GM13976 (cell line): Measurements from ENCODE around the gene PGM1.

Source experiments
- DNase-seq: peaks from one replicate; pipeline ENCODE4 v3.0.0; 2012; ENCODE audit warnings: low spot score
- CTCF ChIP-seq: IDR thresholded peaks from 2 replicates; pipeline ENCODE4 v1.5.1; 2012; ENCODE audit warnings: borderline replicate concordance, mild to moderate bottlenecking; ENCODE audit not compliant: insufficient read depth; ENCODE audit errors: extremely low read depth, missing control alignments, control extremely low read depth
- in situ Hi-C: fragments of 300-500 bp; cut with MboI; formaldehyde crosslinking; loops from one replicate; pipeline ENCODE4 v1.12.0; 2022; ENCODE audit warnings: low sequenced_read_pairs, mixed read lengths, inconsistent platforms; ENCODE audit not compliant: unreplicated experiment

The PGM1 gene

GRCh38 chr1:63648689-63649088, 55.5 kb downstream of the PGM1 start:
- TF ChIP-seq CTCF, result no peak
- in situ Hi-C loops, result no loop called here
- DNase-seq, result no peak

GRCh38 chr1:63651161-63651701, 58.0 kb downstream of the PGM1 start:
- in situ Hi-C loops, result no loop called here
- no peak for DNase-seq
- no peak for TF ChIP-seq CTCF

- in situ Hi-C loops, result no loop called here
- no peak for TF ChIP-seq CTCF
- no peak for DNase-seq
These were observed 60.8 kb downstream of the PGM1 start for GRCh38 chr1:63653976-63654375.

- in situ Hi-C loops, result no loop called here
- TF ChIP-seq CTCF, result no peak
- no peak for DNase-seq
These were observed 66.2 kb downstream of the PGM1 start for GRCh38 chr1:63659448-63659847.

- TF ChIP-seq CTCF, result no peak
- DNase-seq, result no peak
These were observed 69.0 kb downstream of the PGM1 start for GRCh38 chr1:63662056-63662836.

GRCh38 chr1:63662841-63663240, 69.6 kb downstream of the PGM1 start:
- TF ChIP-seq CTCF, result no peak
- DNase-seq, result no peak
- in situ Hi-C loops, result no loop called here

More at GRCh38 chr1:63662056-63662836, 69.0 kb downstream of the PGM1 start:
- in situ Hi-C loops, result no loop called here
